HG02571 (cell line): ENCODE results near the gene CD44.

ENCODE experiments used
- ATAC-seq: cut with Tn5 transposase; IDR thresholded peaks from one replicate; pipeline ENCODE4 v1.9.1; 2021; ENCODE audit warnings: mild to moderate bottlenecking, moderate library complexity; ENCODE audit not compliant: unreplicated experiment

The CD44 gene

DNA sequence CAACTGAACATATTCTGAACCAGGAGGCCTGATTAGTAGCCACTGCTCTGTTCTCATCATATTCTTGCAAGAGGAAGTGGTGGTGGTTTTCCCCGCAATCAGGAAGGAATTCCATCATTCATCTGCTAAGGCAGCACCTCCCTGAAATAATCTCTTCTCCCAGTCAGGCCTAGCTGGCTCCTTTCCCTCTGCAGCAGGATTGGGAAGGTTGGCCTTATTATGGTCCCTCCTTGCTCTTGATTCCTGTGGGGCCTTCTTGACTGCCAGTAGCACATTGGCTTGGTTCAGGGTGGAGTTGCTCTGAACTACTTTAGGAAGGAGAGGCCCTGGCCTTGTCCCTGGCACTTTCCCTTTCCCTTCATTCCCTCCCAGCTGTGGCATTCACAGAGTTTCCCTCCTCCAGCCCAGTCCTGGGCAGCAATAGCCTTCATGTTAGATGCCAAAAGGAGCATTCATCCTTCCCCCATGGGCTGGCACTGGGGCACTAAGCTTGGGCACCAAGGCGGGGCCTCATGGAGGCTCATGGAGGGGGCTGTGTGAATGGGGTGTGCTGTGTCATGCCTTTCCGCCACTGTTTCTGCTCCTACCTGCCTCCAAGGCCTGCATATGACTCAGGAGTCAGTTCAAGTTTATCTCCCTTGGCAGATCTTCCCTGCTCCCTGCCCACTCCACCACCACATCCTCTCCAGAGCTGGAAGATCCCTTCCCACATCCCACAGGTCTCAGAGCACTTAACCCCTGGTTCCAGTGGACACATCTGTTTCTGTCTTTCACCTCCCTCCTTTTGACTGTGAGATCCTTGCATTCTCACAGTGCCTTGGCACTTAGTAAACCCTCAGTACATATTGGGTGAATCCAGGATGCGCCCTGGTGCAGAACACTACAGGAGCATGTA is 27.6 kb upstream of the CD44 start:
- no peak for ATAC-seq

DNA sequence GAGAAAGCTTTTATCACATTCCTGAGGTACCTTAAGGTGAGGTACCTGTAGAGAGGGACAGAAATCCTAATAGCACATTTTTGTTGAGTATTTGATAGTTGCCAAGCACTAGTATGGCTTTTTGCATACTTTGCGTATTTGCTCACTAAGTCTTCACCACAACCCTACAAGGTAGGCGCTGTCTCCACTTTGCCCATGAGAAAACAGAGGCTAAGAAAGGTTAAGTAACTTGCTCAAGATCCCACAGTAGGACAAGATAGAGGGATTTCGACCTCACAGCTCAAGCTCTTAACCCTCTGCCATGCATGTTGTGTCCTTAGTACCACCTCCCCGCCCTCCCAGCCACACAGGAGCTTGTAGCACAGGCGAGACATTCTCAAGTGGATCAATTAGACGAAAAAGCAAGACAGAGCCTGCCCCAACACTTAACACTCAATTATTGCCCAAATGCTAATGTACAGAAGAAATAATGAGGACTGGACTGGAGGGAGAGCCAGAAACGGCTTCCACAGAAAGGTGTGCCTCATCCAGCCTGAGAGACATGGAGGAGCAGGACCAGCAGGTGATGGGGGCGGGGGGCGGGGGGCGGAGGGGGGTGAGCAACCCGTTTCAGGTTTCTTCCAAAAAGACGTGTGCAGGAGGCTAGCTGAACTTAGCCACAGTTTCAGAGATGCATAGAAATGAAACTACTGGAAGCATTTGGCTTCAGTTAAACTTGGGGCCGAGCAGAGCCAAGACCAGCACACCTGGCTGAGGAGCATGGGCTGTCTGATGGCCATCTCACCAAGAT is 26.7 kb upstream of the CD44 start:
- ATAC-seq = no peak

DNA sequence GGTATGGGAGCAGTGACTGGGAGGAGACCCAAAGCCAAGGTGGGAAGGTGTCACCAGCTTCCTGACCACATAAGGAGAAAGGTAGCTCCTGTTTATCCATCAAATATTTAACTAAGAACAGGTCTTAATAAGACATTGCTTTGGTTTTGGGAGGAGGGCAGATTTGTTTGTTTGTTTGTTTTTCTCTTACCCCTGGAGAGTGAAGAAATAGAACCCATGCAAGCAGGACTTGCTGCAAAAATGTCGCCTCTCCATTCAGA is 26.2 kb upstream of the CD44 start:
- ATAC-seq = no peak

DNA sequence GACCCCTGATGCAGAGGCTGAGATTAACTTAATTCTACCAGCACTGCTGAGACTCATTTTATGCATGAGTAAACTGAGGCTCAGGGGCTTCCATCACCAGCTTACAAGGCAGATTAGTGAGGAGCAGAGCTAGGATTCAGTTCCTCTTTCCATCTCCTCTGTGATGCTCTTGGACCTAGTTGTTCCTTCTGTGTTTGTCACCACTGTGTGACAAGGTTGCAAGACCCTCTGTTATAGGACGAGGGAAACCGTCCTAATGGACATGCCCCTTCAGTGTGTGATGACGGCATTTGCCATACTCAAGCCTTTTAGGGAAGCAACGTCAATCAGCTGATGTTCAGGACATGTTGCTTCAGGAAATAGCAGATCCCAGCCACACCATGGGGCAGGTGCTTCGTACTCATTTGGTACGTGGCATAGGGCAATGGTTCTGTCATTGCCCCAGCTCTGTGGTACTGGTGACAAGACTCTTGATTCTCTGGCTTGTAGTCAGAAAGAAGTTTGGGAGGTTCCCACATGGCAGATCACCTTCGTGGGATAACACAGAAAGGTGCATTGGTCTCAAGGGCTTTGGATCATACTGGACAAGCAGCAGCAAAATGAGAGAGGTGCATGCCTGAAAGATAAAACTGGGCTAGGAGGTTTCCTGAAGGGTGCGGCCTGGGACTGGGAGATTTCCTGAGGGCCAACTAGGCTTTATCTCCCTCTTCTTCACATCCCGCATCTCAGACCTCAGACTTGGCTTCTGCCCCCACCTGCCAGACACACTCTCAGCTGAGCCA is 23.9 kb upstream of the CD44 start:
- ATAC-seq = no peak

DNA sequence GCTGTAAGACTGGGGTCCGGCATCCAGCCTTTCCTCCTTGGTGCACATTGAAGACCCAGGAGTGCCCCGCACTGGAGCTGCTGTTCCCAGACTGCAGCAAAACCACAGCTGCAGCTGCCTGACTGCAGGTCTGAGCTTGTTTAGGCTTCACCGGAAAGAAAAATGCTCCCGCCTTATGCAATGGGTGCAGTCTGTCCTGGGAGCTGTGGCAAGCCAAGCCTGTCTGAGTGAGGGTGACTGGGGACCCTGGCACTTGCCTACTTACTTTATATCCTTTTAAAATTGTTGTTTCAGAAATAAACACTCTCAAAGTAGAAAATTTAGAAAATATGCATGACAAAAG is 23.3 kb upstream of the CD44 start:
- no peak for ATAC-seq

DNA sequence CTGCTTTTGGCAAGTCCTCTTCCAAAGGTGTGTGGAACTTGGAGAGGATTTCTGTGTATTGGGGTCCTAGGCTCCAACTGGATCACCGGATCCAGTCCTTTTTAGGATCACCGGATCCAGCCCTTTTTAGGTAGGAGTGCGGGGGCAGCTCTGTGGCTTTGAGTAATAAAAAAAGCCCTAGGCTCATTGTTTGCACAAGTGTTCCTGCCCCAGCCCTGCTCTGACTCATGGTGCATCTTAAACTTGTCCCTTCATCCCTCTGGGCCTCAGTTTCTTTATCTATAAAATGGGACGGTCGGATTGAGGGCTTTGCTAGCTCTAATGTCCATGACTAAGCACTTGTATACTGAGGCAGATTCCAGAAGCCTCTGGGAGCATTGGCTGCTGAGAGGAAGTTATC is 22.7 kb upstream of the CD44 start:
- ATAC-seq = no peak

DNA sequence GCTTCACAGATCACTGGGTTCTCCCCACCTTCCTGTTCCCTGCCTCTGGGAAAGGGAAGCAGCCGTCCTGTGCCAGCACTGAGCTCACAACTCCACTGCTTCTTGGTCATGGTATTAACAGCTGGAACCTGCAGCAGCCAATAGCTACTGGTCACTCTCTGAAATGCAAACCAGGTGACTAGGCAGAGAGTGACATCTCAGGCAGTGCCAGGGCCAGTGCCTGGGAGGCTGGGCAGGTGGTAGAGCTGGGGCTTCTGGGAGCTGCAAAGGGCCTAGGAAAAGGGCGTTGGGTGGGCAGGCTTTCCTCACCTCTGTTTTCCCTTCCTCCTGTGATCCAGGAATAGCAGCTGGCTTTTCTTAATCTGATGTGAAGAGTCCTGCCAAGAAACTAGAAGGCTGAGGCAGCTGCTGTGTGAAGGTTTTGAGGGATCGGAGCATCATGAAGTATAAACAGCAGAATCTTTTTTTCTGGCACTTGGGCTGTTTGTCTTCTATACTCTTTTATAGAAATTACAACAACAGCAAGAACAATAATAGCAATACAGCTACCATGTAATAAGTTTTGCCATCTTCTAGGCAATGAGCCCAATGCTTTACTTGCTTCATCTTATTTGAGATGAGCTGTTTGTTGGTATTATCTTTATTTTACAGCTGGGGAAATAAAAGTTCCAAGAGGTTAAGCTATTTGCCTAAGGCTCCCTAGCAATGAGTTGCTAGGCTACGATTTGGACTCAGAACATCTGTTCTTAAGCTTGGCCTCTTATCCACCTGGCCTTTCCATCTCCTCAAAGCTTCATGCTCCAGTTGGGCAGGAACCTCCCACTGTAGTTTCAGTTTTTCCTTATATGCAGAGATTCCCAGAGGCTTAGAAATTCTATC is 22.0 kb upstream of the CD44 start:
- ATAC-seq = no peak

DNA sequence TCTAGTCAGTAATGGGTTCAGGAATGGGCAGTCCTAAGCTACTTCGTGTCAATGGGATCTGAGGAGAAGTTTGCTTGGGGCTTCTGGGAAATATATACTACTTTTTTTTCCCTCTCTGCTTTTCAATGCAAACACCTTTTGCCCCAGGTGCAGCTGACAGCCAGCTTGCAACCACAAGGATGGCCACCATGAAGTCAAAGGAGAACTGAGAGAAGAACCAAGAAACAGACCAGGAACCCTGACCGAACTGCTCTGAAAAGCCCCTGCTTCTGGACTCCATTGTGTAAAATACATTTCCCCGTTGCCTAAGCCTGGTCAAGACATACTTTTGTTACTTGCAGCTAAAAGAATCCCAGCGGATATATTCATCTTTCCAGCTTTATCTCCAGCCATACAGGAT is 20.1 kb upstream of the CD44 start:
- peak; percentile 78 for ATAC-seq

DNA sequence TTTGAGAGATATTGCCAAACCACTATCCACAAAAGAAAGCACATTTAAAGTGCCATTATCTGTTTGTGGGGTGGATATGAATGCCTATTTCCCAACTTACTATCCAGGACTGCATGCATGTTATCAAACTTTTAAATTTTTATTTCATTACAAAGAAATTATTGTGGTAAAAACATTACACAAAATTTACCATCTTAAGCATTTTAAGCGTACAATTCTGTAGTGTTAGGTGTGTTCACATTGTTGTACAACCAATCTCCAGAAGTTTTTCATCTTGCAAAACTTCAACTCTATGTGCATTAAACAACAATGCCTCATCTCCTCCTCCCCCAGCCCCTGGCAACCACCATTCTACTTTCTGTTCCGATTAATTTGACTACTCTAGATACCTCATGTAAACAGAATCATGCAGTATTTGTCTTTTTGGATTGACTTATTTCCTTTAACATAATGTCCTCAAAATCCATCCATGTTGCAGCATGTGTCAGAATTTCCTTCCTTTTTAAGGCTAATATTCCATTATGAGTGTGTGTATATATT is 17.6 kb upstream of the CD44 start:
- ATAC-seq = no peak

DNA sequence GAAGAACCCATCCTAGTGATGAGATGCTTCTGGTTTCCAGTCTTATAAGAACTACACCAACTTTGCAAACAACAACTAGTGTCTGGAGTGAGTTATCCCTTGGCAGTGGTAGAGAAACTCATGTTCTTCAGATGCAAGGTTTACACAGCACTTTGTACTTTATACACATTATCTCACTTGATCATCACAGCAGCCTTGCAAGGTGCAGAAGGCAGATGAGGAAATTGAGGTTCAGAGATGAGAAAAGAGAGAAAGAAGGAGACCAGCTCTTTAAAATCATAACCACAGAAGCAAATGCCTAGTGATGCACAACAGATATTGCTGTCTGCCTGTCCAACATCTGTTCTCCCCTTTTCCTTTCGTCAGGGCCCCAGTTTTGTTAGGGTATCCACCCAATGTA is 16.7 kb upstream of the CD44 start:
- ATAC-seq = no peak

DNA sequence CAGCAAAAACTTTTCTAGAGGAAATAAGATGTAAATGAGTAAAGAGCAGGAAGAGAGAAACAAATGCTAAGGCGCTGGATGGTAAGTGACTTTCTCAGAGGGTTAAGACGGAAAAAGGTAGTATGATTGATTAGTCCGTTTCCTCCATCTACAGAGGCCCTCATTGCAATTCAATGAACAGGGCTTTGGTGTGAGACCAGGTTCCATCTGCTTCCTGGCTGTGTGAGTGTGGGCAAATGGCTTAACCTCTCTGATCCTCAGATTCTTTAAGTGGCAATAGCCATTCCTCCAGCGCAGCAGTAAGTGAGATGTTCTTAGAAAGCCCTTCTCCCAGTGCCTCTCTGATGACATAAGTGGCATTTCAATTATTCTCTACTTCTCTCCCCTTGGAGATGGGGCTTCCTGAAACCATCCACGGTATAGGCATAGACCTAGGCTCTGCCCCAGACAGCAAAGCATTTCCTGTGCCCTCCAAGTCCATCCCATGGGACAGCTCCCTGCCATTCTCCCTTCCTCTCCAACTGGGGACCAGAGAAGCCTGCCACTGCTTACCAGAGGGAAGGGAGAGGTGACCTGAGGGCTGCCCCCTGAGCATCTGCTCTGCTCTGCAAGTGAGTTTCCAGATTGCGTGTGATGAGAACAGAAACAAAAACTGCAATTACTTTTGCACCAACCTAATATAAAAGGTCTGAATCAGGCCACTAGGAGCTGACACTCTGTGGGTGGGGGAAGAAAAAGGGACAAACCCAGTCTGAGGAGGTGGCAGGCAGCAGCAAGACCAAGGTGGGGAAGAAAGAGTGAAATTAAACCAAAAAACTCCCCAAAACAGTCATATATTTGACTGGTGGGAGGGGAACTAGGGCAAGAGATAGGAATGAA is 12.7 kb upstream of the CD44 start:
- peak; percentile 54 for ATAC-seq

DNA sequence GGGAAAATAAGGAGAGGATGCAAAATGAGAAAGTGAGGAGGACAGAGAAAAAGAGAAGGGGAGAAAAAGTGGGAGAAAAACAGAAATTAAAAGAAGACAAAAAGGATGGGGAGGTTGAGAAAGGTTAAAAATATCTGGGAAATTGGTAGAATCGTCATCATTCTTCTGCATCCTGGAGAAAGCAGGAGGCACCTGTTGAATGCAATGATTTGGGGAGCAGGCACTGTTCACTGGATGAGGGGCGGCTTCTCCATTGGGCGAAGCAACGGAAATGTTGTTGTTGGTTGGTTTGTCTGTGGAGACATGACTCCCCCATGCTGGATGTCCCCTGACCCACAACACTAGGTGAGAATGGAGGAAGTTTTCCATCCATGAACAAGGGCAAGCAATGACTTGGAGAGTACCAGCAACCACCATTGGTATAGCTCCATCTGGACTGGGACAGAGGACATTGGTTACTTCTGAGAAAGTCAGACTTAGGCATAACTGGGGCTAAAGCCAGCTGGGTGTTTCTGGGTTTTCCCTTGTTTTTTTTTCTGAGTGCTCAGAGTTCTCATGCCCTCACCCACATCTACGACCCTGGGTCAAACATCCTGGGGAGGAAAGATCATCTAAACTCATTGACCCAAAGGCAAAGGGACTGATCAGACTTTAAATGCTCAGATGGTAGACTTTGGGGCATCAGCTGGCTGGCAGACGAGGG is 11.9 kb upstream of the CD44 start:
- ATAC-seq = peak; percentile 38

DNA sequence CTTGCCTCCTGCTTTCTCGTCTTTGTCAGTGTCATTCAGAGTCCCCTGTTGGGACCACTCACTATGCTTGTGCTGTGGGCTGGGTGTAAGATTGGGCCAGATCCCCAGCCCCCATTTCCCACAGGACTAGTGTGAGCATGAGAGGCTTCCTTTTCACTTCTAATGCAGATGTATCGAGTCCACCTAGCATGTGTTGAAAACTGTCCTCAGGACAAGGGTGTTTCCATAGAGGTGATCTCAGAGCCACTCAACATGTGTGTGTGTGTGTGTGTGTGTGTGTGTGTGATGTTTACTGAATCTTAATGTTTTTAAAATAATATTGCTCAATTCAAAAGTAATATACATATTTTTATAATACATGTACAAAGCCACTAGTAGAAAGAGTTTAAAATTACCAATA is 11.4 kb upstream of the CD44 start:
- ATAC-seq = peak; percentile 18

DNA sequence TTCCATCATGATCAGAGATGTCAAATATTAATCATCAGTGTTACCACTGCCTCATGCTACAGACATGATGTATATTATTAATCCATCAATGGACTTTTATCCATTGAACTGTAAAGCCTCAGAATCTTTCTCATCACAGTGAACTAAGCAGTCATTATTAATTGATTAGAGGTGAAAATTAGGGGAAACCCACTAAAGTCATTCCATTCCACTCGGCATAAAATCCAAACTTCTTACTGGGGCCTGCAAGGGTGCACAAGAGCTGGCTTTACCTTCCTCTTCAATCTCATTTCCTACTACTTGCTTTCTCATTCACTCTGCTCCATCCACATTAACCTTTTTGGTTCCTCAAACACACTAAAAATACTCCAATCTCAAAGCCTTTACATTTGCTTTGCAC is 7.9 kb upstream of the CD44 start:
- ATAC-seq = no peak

DNA sequence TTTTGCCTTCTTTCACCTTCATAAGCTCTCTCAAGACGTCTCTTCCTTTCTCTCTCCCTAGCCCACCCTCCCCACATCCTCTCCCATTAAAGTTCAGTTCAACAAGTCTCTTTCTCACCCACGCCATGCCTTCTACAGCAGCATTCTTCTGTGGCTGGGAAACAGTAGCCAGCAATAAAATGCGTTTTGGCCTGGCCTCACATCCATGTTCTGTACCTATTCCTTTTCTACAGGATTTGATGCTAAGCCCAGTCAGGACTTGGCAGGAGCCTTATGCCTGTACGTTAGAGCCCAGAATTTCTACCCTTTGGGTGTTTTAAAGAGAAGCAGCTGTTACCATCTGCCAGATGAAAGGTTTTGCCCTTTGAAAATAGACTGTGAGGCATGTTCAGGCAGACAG is 7.1 kb upstream of the CD44 start:
- no peak for ATAC-seq

DNA sequence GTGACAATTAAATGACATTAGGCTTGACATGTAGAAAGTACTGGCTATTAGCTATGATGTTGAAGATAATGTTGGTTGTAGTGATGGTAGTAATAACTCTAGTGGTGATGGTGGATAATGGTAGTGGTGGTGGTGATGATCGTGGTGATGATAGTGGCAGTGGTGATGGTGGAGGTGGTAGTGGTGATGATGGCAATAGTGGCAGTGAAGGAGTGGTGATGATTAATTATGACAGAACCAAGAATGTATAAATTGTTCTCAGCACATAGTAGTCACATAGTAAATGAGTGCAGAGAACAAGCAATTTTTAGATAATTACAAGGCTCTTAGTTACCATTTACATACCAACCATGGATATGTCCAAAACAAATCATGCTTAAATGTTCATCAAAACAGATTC is 5.3 kb upstream of the CD44 start:
- no peak for ATAC-seq

DNA sequence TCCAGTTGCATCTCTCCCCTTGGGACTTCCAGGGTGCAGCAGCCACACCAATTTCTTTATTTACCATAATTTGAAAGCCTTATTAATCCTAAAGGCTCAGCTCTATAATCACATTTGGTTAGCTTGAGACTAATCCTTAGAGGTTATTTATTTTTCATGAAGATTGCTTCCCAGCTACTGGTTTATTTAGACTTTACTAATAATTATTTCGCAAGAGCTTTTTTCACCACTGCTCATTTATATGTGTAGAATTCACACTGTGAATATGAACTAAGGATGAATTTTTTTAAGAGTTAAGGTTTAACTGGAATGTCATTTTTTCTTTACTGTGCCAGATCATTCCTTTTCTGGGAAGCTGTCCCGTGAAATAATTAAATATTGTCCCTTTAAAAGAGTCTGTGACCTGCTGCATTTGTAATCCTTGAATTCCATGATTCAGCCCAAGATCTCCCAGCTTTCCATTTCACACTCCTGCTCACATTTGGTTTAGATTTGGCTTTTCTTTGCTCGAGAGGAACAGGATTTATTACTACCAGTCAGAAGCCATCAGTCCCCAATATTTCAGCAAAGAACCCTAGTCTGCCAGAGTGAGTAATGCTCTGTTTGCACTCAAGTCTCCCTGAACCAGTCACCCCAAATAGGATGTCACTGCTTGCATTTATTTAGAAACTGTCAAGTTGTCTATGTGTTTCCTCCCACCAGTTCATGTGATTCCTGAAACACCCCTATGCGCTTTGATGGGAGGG is 4.4 kb upstream of the CD44 start:
- no peak for ATAC-seq

DNA sequence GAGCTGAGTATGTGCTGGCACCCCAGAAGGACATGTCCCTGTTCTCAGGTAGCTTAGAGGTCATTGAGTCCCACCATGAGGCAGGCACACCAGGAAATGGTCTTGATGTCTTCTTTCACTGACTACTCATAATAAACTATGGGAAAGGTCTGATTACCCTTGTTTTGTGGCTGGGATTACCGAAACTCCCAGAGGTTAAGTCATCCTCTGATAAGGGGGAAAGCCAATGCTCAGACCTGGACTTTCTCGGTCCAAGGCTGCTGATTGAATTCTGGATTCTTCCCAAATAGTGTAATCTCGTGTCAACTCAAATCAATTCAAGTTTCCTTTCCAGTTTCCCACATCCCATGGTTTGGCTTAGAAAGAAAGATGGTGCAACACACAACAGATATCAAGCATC is 3.7 kb upstream of the CD44 start:
- no peak for ATAC-seq
